ENCODE measurements around the gene FKBP9.
"Not testable (repeated sequence)": the region's sequence is repeated elsewhere in the genome, so short reads cannot be mapped to it uniquely, and the experiment has no call there.

DNA sequence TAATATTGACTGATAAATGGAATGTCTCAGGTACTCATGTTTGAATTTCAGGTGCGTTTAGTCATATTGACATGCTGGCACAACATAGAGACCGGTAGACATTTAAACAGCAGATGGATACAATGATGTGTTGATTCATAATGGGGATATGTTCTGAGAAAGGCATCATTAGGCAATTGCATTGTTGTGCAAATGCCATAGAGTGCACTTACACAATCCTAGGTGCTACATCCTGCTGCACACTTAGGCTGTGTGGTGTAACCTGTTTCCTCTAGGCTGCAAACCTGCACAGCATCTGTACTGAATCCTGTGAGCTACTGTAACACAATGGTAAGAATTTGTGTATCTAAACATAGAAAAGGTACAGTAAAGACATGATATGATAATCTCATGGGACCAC, 19.9 kb downstream of the FKBP9 start:
- TF ChIP-seq, protein P1, sequence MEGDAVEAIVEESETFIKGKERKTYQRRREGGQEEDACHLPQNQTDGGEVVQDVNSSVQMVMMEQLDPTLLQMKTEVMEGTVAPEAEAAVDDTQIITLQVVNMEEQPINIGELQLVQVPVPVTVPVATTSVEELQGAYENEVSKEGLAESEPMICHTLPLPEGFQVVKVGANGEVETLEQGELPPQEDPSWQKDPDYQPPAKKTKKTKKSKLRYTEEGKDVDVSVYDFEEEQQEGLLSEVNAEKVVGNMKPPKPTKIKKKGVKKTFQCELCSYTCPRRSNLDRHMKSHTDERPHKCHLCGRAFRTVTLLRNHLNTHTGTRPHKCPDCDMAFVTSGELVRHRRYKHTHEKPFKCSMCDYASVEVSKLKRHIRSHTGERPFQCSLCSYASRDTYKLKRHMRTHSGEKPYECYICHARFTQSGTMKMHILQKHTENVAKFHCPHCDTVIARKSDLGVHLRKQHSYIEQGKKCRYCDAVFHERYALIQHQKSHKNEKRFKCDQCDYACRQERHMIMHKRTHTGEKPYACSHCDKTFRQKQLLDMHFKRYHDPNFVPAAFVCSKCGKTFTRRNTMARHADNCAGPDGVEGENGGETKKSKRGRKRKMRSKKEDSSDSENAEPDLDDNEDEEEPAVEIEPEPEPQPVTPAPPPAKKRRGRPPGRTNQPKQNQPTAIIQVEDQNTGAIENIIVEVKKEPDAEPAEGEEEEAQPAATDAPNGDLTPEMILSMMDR (IDR thresholded peaks at IDR 0.05) = not testable (repeated sequence)
- TF ChIP-seq POLR2A (IDR thresholded peaks at IDR 0.05) = not testable (repeated sequence)

Data from heart left ventricle (tissue), 13 donors.